Spleen (tissue), 7 donors: Measurements from ENCODE around the gene ADAMTSL1.

Experiments used
- CTCF ChIP-seq, 11 experiments: fragments of 200-600 bp in 7 of 11; fragments of 450-650 bp in 4 of 11; sonication (generic) in 4 of 11; IDR thresholded peaks in 8 of 11; conservative IDR thresholded peaks in 3 of 11; 1 replicate in 7 of 11; 2 replicates in 4 of 11; pipeline versions ENCODE4 v1.4.0 to v1.8.0; 2016 to 2021; ENCODE audit warnings: antibody characterized with exemption in 11 of 11, inconsistent platforms in 4 of 11, mild to moderate bottlenecking in 1 of 11
- POLR2A ChIP-seq, 3 donors: fragments of 450-650 bp; IDR thresholded peaks; one replicate each; pipeline ENCODE4 v1.5.1; 2017; ENCODE audit warnings: antibody characterized with exemption in 3 of 3, mild to moderate bottlenecking in 1 of 3
- POLR2AphosphoS5 ChIP-seq, 3 donors: sonication (generic); formaldehyde crosslinking; IDR thresholded peaks; one replicate each; pipeline ENCODE4 v1.5.1; 2017; ENCODE audit warnings: antibody characterized with exemption in 3 of 3
- donor health status: DM: no; HTN: no; CAD: no; lungs with moderate emphysema.
- donor health status: DM: no; HTN: no; CAD: no.
- donor health status: DM: no; HTN: no; CAD: no.

DNA sequence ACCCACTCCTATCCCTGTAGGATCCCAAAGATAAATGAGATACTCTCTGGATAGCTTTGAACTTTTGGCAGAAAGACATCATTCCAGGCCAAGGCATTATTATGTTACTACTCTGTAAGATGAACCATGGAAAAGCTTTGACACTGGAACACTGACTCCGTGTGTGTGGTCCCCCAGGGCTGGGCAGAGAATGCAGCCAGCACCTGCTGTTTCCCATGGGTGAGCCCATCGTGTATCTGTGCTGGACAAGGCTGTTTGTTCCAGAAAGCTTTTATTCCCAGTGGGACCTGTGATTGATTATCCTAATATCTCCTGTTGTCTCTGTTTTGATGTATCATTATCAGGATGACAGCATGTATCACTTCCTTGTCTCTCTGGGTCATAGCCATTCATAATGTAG, 304.2 kb downstream of the ADAMTSL1 start:
- TF ChIP-seq CTCF (IDR thresholded peaks at IDR 0.05 in 8 of 11, conservative IDR thresholded peaks at IDR 0.05 in 3 of 11), result no peak
- no peak for TF ChIP-seq POLR2AphosphoS5 (IDR thresholded peaks at IDR 0.05)
- TF ChIP-seq POLR2A (IDR thresholded peaks at IDR 0.05), result no peak
